ENCODE measurements around the gene RGS7.
"Not testable (repeated sequence)": the region's sequence is repeated elsewhere in the genome, so short reads cannot be mapped to it uniquely, and the experiment has no call there.

RGS7 gene

DNA sequence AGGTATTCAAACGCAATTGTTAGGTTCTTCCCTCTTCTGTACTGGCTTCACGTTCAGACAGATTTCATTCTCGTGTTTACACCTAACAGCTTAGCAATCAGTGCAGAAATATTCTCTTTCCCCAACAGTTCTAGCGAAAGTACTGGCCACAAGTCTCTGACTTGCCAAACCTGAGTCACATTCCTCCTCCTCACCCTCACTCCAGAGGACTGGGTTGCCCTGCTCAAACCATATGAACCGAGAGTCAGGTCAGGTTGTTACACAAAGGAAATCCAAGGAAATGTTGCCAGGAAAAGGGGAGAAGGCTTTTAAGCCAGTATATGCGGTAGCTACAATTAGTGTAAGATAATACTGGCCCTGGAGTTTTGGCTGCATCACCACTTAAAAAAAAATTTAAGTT lies 282.5 kb downstream of the RGS7 start:
- DNase-seq, result no peak

DNA sequence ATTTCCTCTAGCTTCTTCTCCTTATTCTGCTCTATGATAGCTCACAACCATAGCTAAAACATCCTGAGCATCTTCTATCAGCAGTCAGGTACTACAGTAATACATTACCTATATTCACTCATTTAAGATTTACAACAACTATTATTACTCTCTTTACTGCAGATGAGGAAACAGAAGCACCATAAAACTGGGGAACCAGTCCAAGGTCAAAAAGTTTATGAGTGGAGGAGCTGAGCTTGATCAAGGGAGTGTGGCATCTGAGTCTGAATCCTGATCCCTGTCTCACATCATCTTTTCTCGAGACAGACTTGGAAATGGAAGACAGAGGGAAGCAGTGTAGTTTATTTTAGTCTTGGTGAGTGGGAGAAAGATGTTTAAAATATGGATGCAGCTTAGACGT lies 288.6 kb downstream of the RGS7 start:
- no peak for DNase-seq

DNA sequence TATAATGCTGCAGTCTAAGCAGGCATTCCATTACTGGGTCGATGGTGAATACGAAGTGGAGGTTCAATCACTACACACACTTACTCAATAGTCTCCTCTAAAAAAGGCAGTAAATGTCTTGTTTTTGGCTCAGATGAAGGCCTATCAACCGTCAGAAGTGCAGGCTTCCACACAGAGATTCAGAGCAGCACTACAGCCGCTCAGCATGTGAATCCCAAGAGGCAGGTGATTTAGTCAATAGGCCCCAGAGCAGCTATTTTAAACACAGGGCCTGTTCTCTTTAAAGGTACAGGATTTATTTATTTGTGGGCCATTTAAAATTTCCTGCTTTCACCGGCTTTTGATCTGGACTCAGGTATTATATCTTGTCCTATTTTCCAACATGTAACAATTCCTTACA lies 293.7 kb downstream of the RGS7 start:
- no peak for DNase-seq

DNA sequence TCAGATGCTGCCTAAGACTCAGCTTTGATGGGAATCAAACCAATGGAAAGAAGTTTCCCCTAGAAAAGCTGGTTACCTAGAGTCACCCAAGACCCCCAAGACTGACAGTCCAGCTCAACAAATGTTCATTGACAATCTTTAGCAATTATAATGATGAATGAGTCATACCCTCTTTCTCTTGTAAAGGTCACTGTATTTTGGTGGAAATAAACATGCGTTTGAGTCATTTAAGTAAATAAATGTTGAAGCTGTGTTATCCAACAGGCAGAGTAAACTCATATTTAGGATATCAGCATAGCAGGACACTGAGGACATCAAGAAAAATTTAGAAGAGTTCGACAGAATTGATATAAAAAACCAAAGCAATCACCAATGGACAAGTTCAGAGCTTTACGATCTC lies 295.9 kb downstream of the RGS7 start:
- no peak for DNase-seq

DNA sequence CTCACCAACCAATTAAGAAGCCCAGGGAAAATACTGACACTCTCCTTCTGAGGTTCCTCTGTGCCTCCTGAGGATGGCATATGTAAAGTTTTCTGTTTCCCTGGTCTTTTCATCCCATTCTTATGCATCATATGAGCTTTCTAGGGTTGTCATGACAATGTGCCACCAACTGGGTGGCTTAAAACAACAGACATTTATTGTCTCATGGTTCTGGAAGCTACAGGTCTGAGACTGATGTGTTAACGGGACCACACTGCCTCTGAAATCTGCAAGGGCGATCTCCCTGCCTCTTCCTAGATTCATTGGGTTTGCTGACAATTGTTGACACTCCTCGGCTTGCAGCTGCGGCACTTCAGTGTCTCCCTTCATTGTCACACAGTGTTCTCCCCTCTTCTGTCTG lies 308.4 kb downstream of the RGS7 start:
- no peak for DNase-seq

DNA sequence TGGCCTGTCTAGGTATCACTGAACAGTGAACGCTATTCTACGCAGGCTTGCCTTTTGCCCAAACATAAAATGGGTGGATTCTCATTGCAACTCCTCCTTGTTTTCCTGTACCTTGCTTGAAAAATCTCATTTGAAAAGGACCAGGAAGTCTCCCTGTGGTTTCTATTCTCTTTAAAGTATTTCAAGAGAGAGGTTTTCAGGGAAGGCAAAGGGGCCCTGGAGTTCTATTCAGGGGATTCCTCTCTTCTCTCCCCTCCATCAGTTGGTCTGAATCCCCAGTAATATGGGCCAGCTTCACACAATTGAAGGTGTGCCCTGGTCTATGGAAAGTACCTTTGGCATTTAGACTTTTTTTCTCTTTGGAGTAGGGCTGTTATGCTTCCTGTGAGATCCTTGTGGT lies 311.3 kb downstream of the RGS7 start:
- no peak for DNase-seq

DNA sequence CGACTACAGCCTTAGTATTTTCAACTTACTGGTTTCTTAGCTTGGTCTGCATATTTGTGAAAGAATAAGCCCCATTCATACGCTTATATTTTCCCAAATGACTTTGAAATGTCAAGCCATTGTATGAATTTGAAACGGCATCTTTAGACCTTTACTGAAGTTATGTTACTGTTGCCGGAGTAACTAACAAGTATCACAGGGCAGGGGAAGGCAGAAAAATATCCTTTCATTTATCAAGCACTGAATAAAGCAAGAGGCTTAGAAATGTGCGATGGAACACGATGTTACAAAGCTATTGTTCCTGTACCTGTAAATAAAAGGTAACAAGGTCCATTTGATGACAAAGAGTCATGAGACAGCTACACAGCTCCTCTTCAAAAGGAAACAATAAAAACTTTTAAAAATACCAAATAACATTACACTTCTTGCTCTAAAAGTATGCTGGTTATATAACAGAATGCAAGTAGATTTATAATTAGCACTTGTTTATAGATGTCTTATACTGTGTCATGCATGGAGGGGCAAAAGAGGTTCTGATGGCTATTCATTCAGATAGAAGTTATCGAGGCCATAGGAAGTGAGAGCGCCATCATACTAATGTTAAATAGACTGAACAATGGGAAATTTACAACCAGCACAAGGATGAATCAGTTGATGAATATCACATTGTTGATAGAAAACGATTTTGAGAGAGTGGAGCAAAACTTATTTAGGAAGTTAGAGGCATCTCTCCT lies 322.6 kb downstream of the RGS7 start:
- DNase-seq, result no peak

DNA sequence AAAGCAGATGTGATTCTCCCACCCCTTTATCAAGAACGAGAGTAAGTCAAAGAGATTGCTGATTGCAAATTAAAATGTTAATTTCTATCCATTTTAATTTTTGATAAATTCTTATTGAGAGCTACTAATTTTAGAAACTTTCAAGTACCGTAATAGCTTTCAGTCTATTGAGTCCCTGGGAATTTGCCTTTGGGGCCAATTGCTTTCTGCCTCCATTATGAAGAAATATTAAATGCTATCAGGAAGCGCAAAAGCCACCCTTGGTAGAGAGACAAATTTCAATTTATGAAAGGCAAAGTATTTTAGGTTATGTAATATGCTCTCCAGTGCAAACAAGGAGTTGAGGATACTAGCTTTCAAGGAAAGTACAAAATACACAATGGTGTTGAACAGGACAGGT lies 332.2 kb downstream of the RGS7 start:
- no peak for DNase-seq

DNA sequence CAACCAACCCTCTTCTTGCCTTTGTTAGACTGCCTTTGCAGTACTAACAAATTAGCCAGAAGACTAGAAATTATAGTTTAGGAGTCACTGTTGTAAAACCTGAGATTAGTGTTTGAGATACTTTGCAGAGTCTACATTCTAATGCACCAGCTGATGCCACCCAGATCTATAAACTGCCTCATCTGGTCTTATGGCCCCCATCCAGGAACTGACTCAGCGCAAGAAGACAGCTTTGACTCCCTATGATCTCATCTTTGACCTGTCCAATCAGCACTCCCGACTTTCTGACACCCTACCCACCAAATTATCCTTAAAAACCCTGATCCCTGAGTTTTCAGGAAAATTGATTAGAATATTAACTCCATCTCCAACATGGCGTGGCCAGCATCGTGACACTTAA lies 334.6 kb downstream of the RGS7 start:
- DNase-seq, result no peak

DNA sequence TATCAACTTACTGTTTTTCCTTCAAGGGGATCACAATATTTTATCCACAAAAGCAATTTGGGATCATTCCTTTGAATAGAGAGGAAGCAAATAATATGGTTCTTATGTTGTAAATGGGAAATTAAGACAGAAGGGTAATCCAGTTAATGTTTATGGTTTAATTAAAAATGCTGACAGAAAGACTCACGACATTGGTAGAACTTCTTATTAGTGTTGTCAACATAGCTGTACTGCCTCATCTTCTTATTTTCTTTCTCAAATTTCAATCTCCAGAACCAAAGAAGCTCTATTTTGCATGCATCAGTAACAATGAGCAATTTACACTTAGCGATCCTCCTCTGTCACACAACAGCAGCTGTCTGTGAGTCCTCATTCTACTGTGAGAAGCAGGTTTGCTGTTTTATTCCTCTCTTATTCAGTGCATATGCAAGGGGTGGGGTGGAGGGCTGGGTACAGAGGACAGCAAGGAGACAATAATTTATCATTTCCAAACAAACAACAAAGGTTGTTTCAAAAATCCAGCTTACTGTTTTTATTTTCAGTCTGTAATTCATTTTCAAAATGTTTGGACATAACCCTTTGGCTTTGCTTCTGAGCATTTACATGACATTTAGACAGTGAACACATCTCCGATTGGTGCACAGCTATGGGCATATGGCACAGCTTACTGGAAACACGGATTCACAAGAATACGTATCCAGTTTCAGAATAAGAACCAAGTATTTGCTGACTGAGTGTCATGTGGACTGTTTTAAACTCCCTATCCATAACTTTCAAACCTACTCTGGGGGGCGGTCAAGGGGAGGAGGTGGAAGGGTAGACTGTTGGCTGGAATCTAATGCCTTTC lies 335.9 kb downstream of the RGS7 start:
- DNase-seq, result no peak

DNA sequence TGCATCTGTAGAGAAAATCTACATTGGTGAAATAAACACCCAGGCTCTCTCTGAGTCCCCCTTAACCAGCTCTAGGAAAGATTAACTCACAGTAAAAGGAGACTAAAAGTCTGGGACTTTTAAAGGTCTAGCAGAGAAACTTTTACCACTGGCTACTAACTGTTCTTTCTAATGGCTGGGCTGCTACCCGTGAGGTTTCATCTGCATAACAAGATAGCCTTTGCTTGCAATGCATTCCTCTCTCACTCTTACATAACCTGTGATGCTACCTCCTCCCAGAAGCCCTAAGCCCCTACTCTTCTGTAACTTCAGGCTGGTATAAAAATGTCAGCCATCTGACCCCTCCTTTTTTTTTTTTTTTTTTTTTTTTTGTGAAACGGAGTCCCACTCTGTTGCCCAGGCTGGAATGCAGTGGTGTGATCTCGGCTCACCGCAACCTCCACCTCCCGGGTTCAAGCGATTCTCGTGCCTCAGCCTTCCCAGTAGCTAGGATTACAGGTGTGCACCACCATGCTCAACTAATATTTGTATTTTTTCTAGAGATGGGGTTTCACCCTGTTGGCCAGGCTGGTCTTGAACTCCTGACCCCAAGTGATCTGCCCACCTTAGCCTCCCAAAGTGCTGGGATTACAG lies 344.2 kb downstream of the RGS7 start:
- no peak for DNase-seq

DNA sequence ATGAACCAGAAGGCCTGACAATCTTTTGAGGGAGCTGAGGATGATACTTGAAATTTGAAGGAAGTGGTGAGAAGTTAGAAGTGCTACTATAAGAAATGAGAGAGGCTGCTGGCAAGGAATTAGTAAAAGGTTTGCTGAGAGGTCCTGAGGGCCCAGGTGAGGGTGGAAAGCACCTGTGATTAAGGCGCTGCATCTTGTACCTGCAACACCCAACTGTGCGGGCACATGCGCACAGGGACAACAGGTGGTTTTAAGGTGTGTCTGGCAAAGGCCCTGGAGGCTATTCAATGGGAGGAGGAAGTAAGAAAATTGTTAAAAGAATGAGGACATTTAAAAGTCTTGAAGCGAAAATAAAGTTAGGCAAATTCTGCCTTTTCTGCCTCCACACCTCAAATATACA lies 349.3 kb downstream of the RGS7 start:
- no peak for DNase-seq

DNA sequence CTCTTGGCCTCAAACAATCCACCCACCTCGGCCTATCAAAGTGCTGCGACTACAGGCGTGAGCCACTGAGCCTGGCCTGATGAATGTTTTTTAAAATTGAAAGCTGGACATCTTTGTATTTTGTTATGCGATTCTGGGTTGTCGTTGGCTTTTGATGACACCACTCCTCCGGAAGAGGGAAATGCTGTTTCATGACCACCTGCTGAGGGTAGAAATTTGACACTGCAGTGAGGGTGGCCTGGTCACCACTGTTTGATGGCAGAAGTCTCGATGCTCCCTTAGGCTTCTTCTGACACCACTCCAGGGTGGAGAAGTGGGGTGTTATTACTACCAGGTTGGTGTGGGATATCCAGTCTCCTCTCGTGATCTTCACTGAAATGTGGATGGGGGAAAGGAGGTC lies 357.2 kb downstream of the RGS7 start:
- no peak for DNase-seq

DNA sequence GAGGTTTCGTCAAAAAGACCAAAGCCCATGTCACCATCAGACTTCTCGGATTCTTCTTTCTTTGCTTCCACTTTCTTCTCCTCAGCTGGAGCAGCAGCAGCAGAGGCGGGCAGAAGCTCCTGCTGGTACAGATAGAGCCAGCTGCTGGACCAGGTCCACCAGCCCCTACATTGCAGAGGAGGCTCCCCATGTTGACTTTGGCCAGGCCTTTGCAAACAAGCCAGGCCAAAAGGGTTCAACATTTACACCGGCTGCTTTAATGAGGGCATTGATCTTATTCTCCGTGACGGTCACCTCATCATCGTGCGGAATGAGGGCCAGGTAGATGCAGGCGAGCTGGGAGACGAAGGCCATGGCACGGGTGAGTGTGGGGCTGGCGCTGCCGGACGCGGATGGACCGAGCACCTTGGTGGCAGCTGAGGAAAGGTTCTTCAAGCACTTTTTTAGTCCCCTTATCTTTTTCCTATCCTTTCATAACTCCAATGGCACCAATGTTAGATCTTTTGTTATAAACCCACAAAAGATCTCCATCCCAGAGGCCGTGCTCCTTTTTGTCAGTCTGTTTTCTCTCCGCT lies 358.5 kb downstream of the RGS7 start:
- DNase-seq, result no peak

DNA sequence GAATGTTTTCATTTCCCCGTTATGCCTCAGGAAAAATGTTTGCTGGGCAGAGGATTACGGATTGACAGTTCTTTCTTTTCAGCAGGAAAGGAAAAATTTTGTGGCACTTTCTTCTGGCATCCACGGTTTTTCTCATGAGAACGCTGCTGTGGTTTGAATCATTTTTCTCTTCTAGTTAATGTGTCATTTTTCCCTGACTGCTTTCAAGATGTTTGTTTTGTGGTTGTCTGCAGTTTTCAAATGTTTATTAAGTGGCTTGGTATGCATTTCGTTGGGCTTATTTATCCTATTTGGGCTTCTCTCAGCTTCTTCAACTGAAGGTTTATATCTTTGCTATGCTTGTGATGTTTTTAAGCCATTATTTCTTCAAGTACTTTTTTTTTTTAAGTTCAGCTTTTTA lies 359.0 kb downstream of the RGS7 start:
- no peak for DNase-seq

DNA sequence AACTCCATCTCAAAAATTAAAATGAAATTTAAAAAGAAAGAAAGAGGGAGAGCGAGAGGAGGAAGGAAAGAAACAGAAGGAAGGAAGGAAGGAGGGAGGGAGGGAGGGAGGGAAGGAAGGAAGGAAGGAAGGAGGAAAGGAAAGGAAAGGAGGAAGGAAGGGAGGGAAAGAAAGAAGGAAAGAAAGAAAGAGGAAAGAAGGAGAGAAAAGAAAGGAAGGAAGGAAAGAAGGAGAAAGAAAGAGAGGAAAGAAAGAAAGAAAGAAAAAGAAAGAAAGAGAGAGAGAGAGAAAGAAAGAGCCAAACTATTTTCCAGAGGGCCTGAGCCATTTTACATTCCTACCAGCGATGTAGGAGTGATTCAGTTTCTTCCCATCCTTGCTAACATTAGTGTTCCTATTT lies 364.0 kb downstream of the RGS7 start:
- DNase-seq, result no peak

DNA sequence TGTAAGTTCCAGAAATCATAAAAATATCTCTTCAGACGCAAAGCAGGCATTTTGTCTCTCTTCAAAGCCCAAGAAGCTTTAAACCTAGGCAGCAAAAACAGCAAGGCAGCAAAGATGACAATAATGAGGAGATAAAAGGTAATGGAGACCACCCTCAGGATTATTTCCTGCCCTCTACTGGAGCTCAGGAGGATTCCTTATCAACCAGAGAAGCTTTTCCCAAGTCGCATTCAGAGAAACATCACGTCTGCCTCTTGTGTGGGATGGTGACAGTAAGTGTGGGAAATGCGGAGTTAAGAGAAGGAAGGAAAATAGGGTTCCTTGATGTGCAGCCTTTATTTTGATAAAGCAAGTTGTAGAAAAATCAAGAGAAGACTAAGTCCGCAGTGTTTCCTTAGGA lies 365.8 kb downstream of the RGS7 start:
- no peak for DNase-seq

DNA sequence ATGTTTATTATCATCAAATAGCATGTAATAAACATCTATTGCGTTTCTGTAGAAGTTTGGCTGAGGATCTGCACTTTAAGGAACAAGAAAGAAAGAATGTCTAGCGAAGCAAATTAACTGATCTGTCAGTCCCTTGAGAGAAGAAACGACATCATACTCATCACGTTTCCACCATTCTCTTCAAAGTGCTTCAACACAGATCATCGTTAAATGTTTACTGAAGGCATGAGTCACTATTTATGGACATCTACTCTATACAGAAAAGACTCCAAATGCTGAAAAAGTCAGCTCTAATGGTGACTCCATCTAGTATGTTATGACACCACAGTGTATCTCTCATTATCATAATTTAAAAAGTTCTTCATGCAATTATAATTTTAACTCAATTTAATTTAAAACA lies 369.1 kb downstream of the RGS7 start:
- DNase-seq, result no peak

DNA sequence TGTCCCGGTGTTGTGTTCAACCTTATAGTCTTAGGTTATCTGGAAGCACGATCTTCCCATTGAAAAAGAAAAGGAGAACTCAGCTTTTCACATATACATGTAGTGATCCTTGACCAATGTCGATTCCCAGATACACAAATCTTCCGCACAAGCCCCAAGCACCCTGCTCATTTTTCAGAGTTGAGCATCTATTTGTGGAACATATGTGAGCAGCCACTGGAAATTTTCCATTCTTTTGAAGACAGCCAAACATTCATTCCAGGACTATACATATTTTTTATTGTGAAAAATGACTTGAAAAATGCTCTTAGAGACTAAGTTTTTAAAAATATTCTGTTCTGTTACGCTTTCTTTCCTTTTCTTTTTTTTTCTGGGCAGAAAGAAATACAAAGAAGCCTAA lies 371.9 kb downstream of the RGS7 start:
- no peak for DNase-seq

DNA sequence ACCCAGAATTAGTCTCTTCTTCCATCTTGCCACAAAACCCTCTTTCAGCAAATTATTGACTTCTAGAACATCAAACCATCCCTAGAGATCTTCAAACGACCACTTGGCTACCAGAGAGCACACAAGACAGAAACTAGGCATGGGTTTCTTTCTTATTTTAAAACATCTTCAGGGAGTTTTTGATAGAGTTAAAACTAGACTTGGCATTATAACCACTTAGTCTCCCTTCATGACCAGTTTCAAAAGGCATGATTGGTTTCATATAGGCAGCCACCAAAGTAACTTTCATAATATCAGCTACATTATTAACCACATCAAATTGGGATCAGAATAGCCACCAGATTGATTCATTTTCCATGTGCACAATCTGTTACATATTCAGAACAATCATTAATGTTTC lies 376.7 kb downstream of the RGS7 start:
- DNase-seq, result no peak

DNA sequence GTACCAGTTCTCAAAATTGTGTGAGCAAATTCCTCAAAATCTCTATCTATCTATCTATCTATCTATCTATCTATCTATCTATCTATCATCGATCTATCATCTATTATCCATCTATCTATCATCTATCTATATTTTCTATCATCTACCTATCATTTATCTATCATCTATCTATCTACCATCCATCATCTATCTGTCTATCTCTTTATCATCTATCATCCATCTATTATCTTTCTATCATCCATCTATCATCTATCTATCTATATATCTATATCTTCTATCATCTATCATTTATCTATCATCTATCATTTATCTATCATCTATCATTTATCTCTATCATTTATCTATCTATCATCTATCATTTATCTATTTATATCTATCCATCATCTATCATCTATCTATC lies 380.3 kb downstream of the RGS7 start:
- DNase-seq, result no peak

DNA sequence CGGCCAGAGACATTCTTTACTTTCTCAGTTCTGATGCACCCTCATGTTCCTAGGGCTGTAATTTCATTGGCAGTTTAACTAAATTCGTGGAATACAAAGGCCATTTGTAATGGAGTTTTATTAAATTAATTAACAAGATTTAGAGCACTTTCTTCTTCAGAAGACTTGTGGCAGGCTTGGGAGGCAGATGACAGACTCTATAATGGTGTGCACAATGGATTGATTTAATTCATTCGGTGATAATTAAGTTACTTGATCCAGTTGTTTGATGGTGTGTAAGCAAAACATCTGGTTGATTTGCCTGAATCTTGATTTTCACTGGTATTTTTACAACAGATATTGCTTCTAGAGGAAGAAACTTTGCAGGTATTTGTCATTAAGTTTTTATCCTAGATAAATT lies 383.1 kb downstream of the RGS7 start:
- no peak for DNase-seq

DNA sequence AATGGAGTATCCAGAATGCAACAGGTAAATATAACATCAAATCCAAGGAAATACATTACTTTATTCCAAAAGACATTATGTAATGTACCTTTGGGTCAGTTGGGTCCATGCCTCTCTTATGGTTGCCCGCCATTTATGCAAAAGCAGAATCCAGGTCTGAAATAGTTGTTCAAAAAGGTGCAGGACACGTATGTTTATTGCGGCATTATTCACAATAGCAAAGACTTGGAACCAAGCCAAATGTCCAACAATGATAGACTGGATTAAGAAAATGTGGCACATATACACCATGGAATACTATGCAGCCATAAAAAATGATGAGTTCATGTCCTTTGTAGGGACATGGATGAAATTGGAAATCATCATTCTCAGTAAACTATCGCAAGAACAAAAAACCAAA lies 384.9 kb downstream of the RGS7 start:
- DNase-seq, result not testable (repeated sequence)

DNA sequence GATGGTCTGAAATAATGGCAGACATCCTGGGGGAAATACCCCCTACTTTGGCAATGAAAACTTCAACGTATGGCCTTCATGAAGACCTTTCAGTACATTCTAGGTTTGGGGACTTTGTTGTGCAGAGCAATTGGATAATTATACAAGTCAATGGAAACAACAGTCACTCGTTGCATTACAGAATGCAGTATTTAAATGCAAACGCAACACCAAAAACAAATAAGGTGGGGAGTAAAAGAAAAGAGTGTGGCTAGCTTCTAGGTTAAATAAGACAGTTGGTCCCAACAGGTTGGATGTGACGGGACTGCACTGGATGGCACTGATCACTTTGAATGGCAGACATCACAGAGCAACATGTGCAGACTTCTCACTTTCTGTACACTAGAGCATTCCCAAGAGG lies 386.8 kb downstream of the RGS7 start:
- DNase-seq, result no peak
